HEK293T (cell line): Measurements from ENCODE around the gene FAM135A.

Source experiments
- ARNT ChIP-seq: fragments of 450-650 bp; IDR thresholded peaks from 2 replicates; pipeline ENCODE4 v1.6.1; 2017; ENCODE audit warnings: mild to moderate bottlenecking
- FOXA1 ChIP-seq: fragments of 450-650 bp; IDR thresholded peaks from 2 replicates; pipeline ENCODE4 v1.6.1; 2016; ENCODE audit warnings: mild to moderate bottlenecking
- FOXK2 ChIP-seq: fragments of 450-650 bp; IDR thresholded peaks from 2 replicates; pipeline ENCODE4 v1.6.1; 2016; ENCODE audit warnings: mild to moderate bottlenecking

- no peak for TF ChIP-seq FOXA1
- no peak for TF ChIP-seq FOXK2
- no peak for TF ChIP-seq ARNT
These were observed 93.9 kb downstream of the FAM135A start for GRCh38 chr6:70507161-70507560.
